T-helper 2 cell treated with Interferon-gamma antibody and Interleukin-4, amounts not matched to agents 5 μg/mL and 100 μg/mL, for 36 hours (primary cell): Measurements from ENCODE around the gene BACE2.

ENCODE experiments used
- DNase-seq: peaks from one replicate; pipeline ENCODE4 v3.0.0; 2021; ENCODE audit warnings: low spot score
- H3K27ac Mint-ChIP-seq: one replicate; pipeline ENCODE4 v1.8.0; 2021; ENCODE audit warnings: mild to moderate bottlenecking, mixed read lengths
- H3K27me3 Mint-ChIP-seq: one replicate; pipeline ENCODE4 v1.8.0; 2021; ENCODE audit warnings: low read depth, mixed read lengths
- H3K36me3 Mint-ChIP-seq: one replicate; pipeline ENCODE4 v1.8.0; 2021; ENCODE audit warnings: low read depth, mixed read lengths
- H3K4me1 Mint-ChIP-seq: one replicate; pipeline ENCODE4 v1.8.0; 2021; ENCODE audit warnings: low read depth, mixed read lengths
- H3K4me3 Mint-ChIP-seq: one replicate; pipeline ENCODE4 v1.8.0; 2022; ENCODE audit warnings: mild to moderate bottlenecking, moderate library complexity, mixed read lengths
- H3K9me3 Mint-ChIP-seq: one replicate; pipeline ENCODE4 v1.8.0; 2021; ENCODE audit warnings: mixed read lengths

The BACE2 gene

DNA sequence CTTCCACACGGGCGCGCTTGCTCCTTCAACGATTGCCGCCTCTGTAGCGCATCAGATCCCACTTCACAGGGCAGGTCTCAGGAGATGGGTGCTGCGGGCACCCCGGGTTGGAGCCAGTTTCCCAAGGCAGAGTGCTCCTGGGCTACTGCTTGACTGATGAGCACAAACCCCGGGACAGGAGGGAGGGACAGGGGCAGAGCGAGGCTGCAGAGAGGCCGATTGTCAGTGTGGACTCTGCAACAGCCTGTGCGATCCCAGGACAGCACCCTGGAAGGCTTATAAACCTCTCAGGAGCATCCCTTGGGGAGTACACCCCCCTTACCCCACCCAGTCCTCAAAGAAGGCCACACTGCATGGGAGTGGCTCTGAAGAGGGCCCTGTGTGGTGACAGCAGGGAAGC lies 28.0 kb upstream of the BACE2 start:
- Mint-ChIP-seq H3K4me1 (no peaks in the 10 kb centered on the region), H3K27me3 (no peaks in the 10 kb centered on the region), H3K27ac (no peak overlapping the region), H3K4me3 (no peak overlapping the region), H3K36me3 (no peaks in the 10 kb centered on the region), H3K9me3 (no peaks in the 10 kb centered on the region)
- no peak for DNase-seq

DNA sequence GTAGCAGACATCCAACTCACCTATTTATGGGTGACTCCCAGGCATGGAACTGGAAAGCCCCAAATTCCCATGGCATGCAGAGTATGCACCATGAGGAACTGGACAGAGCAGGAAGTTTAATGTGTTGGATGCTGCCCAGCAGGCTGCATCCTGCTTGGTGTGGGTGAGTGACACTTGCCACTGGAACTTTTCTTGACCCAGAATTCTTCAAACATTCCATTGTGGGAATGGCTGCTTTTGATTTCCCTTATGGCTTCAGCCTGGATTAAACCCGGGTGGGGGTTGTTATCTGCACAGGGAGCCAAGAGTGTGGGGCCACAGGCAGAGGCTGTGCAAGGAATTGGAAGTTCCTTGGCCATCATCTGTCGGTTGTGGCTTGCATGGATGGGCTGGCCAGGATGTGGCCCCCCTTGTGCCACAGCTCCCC lies 26.9 kb upstream of the BACE2 start:
- no peak overlapping the region for H3K27ac Mint-ChIP-seq
- no peaks in the 10 kb centered on the region for H3K4me1 Mint-ChIP-seq
- DNase-seq = no peak
- H3K36me3 Mint-ChIP-seq = no peaks in the 10 kb centered on the region
- no peaks in the 10 kb centered on the region for H3K9me3 Mint-ChIP-seq
- no peaks in the 10 kb centered on the region for H3K27me3 Mint-ChIP-seq
- H3K4me3 Mint-ChIP-seq = no peak overlapping the region

DNA sequence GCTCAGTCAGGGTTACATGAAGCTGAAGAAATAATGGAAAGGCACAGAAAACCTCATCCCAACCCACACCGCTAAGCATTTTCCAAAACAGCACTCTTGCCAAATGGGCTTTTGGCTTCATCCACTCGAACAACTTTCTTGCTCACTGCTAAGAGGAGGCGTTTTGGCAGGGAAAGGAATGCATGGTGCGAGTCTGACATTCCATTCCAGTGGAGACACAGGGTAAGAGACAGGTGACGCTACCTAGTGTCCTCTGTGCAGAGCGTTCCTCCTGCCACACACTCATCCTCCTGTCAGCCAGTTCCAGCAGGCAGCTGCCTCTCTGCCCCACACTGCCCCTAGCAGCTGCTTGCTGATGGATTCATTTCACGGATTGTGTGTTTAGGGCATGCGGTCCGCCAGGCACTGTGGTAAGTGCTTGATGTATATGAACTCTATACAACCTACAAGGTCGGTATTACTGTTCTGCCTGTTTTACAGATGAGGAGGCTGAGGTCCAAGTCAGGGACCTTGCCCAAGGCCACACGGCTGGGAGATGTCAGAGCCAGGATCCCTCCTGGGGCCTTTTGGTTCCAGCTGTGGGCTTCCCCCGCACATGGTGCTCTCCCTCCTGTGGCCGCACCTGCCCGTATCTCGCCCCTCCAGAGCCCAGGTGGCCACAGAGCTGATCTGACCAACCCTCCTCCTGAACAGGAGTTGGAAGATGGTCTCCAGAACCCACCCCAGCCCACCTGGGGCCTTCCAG lies 25.7 kb upstream of the BACE2 start:
- Mint-ChIP-seq H3K9me3 (no peaks in the 10 kb centered on the region), H3K4me1 (no peaks in the 10 kb centered on the region), H3K27me3 (no peaks in the 10 kb centered on the region), H3K36me3 (no peaks in the 10 kb centered on the region), H3K4me3 (no peak overlapping the region), H3K27ac (no peak overlapping the region)
- DNase-seq = no peak

GRCh38 chr21:41143596-41144325 lies 24.2 kb upstream of the BACE2 start:
- no peak overlapping the region for H3K27ac Mint-ChIP-seq
- no peaks in the 10 kb centered on the region for H3K36me3 Mint-ChIP-seq
- H3K9me3 Mint-ChIP-seq = no peaks in the 10 kb centered on the region
- no peak overlapping the region for H3K4me3 Mint-ChIP-seq
- no peaks in the 10 kb centered on the region for H3K4me1 Mint-ChIP-seq
- DNase-seq = no peak
- H3K27me3 Mint-ChIP-seq = no peaks in the 10 kb centered on the region

- no peaks in the 10 kb centered on the region for H3K27me3 Mint-ChIP-seq
- H3K4me1 Mint-ChIP-seq = no peaks in the 10 kb centered on the region
- no peak overlapping the region for H3K27ac Mint-ChIP-seq
- H3K36me3 Mint-ChIP-seq = no peaks in the 10 kb centered on the region
- no peak for DNase-seq
- H3K9me3 Mint-ChIP-seq = no peaks in the 10 kb centered on the region
- H3K4me3 Mint-ChIP-seq = no peak overlapping the region
Measured at GRCh38 chr21:41147096-41147978, 20.6 kb upstream of the BACE2 start.

DNA sequence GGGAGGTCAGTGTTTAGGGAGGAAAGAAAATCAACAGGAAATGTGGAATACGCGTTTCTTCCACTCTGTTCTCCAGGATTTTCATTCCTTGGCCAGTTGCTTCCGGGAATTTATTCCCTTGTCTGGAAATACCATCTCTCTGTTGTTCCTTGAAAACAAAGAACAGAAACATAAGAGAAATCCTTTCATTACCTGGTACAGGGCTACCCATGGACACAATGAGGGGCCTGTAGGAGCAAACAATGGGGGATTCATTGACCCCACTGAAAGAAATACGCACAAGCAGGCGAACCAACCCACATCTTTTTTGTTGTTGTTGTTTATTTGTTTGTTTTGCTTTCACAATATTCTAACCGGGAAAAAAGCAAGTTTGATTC lies 20.0 kb upstream of the BACE2 start:
- no peaks in the 10 kb centered on the region for H3K9me3 Mint-ChIP-seq
- DNase-seq = no peak
- H3K4me3 Mint-ChIP-seq = no peak overlapping the region
- H3K27ac Mint-ChIP-seq = no peak overlapping the region
- H3K27me3 Mint-ChIP-seq = no peaks in the 10 kb centered on the region
- H3K36me3 Mint-ChIP-seq = no peaks in the 10 kb centered on the region
- no peaks in the 10 kb centered on the region for H3K4me1 Mint-ChIP-seq

GRCh38 chr21:41148798-41149197 lies 19.2 kb upstream of the BACE2 start:
- no peak overlapping the region for H3K4me3 Mint-ChIP-seq
- H3K36me3 Mint-ChIP-seq = no peaks in the 10 kb centered on the region
- H3K27me3 Mint-ChIP-seq = no peaks in the 10 kb centered on the region

GRCh38 chr21:41149199-41149598 lies 18.8 kb upstream of the BACE2 start:
- Mint-ChIP-seq H3K27me3 (no peaks in the 10 kb centered on the region), H3K27ac (no peak overlapping the region), H3K4me1 (no peaks in the 10 kb centered on the region), H3K9me3 (no peaks in the 10 kb centered on the region), H3K4me3 (no peak overlapping the region), H3K36me3 (no peaks in the 10 kb centered on the region)
- no peak for DNase-seq

More at GRCh38 chr21:41148798-41149197, 19.2 kb upstream of the BACE2 start:
- no peaks in the 10 kb centered on the region for H3K4me1 Mint-ChIP-seq
- no peaks in the 10 kb centered on the region for H3K9me3 Mint-ChIP-seq
- H3K27ac Mint-ChIP-seq = no peak overlapping the region
- no peak for DNase-seq

DNA sequence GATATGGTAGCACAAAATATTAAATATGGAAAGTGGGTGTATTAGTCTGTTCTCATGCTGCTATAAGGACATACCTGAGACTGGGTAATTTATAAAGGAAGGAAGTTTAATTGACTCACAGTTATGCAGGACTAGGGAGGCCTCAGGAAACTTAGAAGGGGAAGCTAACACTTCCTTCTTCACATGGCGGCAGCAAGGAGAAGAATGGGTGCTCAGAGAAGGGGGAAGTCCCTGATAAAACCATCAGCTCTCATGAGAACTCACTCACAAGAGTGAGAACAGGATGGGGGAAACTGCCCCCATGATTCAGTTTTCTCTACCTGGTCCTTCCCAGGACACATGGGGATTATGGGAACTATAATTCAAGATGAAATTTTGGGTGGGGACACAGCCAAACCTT lies 15.8 kb upstream of the BACE2 start:
- Mint-ChIP-seq H3K4me1 (no peaks in the 10 kb centered on the region), H3K27me3 (no peaks in the 10 kb centered on the region), H3K4me3 (no peak overlapping the region), H3K36me3 (no peaks in the 10 kb centered on the region), H3K27ac (no peak overlapping the region), H3K9me3 (no peaks in the 10 kb centered on the region)
- no peak for DNase-seq

DNA sequence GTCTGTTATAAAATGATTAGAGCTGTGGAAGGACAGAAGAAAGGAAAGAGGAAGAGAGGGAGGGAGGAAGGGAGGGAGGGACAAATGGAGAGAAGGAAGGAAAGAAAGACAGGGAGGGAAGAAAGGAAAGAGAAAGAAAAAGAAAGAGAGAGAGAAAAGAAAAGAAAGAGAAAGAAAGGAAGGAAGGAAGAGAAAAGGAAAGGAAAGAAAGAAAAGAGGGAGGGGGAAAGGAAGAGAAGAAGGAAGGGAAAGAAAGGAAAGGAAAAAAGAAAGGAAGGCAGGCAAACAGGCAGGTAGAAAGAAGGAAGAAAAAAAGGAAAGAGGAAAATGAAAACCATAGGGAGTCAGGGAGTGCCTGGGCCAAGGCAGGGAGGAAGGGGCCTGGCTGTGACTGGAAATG lies 14.5 kb upstream of the BACE2 start:
- Mint-ChIP-seq H3K27ac (no peak overlapping the region), H3K9me3 (peaks cover 3% of the 10 kb centered on the region), H3K27me3 (peaks cover 3% of the 10 kb centered on the region), H3K36me3 (no peaks in the 10 kb centered on the region), H3K4me3 (no peak overlapping the region), H3K4me1 (no peaks in the 10 kb centered on the region)
- no peak for DNase-seq

DNA sequence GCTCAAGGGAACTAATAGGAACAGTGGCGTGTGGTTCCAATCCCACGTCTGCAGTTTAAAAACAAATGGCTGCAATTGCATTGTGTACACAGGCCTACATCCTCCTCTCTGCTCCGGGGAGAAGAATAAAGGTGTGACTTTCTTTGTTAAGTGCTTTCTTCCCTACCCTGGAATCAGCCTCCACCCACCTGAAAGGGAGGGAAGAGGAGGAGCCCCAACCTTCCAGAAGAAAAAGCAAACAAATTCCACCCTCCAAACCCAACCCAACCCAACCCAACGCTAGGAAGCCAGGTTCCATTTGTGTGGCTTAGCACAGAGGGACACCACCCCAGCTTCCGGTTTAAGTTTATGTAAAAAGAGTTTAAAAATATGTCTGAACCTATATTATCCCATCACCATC lies 11.8 kb upstream of the BACE2 start:
- H3K4me1 Mint-ChIP-seq = no peaks in the 10 kb centered on the region
- H3K27me3 Mint-ChIP-seq = peaks cover 3% of the 10 kb centered on the region
- H3K36me3 Mint-ChIP-seq = no peaks in the 10 kb centered on the region
- H3K9me3 Mint-ChIP-seq = peaks cover 7% of the 10 kb centered on the region
- no peak overlapping the region for H3K4me3 Mint-ChIP-seq
- no peak overlapping the region for H3K27ac Mint-ChIP-seq
- DNase-seq = no peak

GRCh38 chr21:41158026-41158425 lies 9.9 kb upstream of the BACE2 start:
- H3K27me3 Mint-ChIP-seq = peaks cover 3% of the 10 kb centered on the region

GRCh38 chr21:41160036-41160435 lies 7.9 kb upstream of the BACE2 start:
- Mint-ChIP-seq H3K9me3 (peaks cover 7% of the 10 kb centered on the region), H3K27me3 (peaks cover 12% of the 10 kb centered on the region), H3K4me3 (no peak overlapping the region), H3K4me1 (no peaks in the 10 kb centered on the region), H3K27ac (no peak overlapping the region), H3K36me3 (no peaks in the 10 kb centered on the region)
- DNase-seq = no peak

More at GRCh38 chr21:41158026-41158425, 9.9 kb upstream of the BACE2 start:
- H3K4me3 Mint-ChIP-seq = no peak overlapping the region
- no peaks in the 10 kb centered on the region for H3K4me1 Mint-ChIP-seq
- DNase-seq = no peak
- H3K9me3 Mint-ChIP-seq = peaks cover 7% of the 10 kb centered on the region
- no peak overlapping the region for H3K27ac Mint-ChIP-seq
- H3K36me3 Mint-ChIP-seq = no peaks in the 10 kb centered on the region

DNA sequence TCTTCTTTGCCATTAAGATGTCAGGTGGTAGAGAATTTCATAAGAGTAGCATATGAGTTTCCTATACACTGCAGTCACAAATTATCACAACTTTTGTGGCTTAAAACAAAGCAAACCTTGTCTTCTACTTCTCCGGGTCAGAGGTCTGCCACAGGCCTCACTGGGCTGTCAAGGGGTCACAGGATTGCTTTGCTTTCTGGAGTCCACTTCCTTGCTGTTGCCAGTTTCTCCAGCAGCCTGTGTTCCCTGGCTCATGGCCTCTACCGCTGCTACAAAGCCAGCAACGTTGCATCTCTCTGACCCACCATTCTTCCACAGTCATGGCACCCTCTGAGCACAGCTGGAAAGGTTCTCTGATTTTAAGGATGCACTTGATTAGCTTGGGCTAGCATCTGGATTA lies 6.5 kb upstream of the BACE2 start:
- no peak overlapping the region for H3K4me3 Mint-ChIP-seq
- no peaks in the 10 kb centered on the region for H3K4me1 Mint-ChIP-seq
- H3K27me3 Mint-ChIP-seq = peaks cover 24% of the 10 kb centered on the region
- H3K9me3 Mint-ChIP-seq = peaks cover 7% of the 10 kb centered on the region
- DNase-seq = no peak
- no peaks in the 10 kb centered on the region for H3K36me3 Mint-ChIP-seq
- H3K27ac Mint-ChIP-seq = no peak overlapping the region
